B cell (primary cell): ENCODE measurements around the gene KIAA1217.

Experiments
- EZH2 ChIP-seq: IDR thresholded peaks from 2 replicates; pipeline ENCODE4 v1.6.1; 2012; ENCODE audit warnings: borderline replicate concordance, low read depth, mild to moderate bottlenecking, moderate library complexity, low read length; ENCODE audit not compliant: insufficient read depth, poor library complexity, severe bottlenecking
- TF ChIP-seq, protein P1 (sequence below): fragments of 200-600 bp; IDR thresholded peaks from one replicate; pipeline ENCODE4 v1.8.0; 2022; ENCODE audit warnings: antibody characterized with exemption, mild to moderate bottlenecking

DNA sequence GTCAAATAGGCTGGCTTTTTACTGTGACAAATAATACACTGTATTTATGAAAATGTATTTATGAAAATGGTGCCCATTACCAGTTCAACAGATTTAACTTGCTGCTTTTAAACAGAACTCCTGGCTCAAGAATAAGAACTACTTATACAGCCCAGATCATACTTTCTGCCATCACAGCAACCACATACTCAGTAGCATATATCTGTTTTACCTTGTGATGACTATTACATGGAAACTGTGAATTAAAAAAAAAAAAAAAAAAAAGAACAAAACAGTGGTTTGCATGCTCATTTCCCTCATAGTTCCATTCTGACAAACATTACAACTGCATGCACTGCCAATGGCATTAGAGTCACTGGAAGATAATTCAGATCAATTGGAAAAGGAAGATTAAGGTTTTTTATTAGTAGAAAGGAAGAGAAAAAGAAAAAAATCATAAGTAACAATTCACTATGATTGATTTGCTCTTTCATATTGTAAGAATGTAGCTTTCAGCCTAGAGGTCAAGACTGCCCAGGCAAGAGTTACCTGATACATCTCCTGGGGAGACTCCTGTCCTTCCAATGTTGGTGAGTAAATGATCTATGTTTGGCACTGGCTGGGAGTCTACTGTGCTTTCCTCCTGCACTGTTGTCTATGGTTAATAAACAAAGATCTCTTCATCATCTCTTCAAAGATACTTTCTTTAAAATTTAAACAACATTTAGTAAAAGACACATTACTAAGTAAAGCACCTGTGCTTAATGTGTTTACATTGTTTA is 381.9 kb downstream of the KIAA1217 start:
- TF ChIP-seq, protein P1, sequence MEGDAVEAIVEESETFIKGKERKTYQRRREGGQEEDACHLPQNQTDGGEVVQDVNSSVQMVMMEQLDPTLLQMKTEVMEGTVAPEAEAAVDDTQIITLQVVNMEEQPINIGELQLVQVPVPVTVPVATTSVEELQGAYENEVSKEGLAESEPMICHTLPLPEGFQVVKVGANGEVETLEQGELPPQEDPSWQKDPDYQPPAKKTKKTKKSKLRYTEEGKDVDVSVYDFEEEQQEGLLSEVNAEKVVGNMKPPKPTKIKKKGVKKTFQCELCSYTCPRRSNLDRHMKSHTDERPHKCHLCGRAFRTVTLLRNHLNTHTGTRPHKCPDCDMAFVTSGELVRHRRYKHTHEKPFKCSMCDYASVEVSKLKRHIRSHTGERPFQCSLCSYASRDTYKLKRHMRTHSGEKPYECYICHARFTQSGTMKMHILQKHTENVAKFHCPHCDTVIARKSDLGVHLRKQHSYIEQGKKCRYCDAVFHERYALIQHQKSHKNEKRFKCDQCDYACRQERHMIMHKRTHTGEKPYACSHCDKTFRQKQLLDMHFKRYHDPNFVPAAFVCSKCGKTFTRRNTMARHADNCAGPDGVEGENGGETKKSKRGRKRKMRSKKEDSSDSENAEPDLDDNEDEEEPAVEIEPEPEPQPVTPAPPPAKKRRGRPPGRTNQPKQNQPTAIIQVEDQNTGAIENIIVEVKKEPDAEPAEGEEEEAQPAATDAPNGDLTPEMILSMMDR: no peak
- no peak for TF ChIP-seq EZH2
